HG03064 (cell line): Measurements from ENCODE around the gene C4orf54.

Experiments
- ATAC-seq: cut with Tn5 transposase; IDR thresholded peaks from one replicate; pipeline ENCODE4 v1.9.1; 2021; ENCODE audit warnings: low read depth; ENCODE audit not compliant: unreplicated experiment

C4orf54 gene

DNA sequence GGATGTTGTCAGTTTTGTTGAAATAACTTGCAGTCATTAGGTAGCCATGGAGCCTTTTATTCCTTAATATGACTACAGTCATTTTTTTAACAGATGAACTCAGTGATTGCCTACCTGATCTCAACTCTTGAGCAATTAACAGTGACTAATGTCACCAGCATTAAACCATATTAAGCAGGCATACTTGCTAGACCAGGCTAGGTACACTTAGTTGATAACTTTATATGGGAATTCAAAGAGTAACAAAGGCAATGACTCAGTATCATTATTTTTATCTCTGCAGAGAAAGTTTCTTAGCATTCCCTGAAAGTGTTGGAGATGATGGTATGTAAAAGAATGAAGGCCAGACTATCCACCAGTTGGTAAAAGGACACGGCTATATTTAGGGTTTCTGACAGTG, at the start of gene C4orf54:
TSS of gene C4orf54 (minus strand) at position 31 of the 400 bp plus-strand sequence. CDS start 3,180 bp downstream, outside the sequence.
- no peak for ATAC-seq

GRCh38 chr4:99705891-99706290, 48.3 kb upstream of the C4orf54 start:
- no peak for ATAC-seq

DNA sequence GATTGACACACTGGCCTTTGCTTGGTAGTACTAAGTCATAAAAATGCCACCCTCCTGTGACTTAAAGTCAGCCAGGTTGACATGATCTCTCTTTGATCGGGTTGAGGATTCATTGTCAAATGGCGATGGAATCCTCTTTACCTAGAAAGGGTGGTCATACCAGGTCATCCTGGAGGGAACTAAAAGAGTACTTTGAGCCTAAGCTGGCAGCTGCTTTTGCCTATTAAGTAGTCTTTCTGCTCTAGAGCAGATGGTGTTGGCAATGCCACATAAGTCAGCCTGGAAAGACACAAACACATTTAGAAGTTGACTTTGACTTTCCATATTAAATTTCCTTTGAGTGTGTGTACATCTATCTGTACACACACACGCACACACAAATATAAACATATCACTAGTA, 39.2 kb upstream of the C4orf54 start:
- no peak for ATAC-seq

GRCh38 chr4:99693140-99693539, 35.5 kb upstream of the C4orf54 start:
- ATAC-seq = no peak

DNA sequence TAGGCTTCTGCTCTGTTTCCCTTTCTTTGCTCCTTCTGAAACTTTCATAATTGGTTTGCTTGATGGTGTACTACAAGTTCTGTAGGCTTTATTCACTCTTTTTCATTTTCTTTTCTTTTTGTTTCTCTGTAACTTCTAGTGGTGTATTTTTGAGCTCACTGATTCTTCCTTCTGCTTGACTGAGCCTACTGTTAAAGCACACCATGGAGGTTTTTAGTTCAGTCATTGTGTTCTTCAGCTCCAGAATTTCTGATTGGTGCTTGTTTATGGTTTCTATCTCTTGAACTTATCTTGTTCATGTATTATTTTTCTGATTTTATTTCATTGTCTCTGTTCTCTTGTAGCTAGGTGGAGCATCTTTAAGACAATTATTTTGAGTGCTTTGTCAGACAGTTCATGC, 33.4 kb upstream of the C4orf54 start:
- ATAC-seq = no peak

GRCh38 chr4:99690472-99690871, 32.8 kb upstream of the C4orf54 start:
- ATAC-seq = no peak

DNA sequence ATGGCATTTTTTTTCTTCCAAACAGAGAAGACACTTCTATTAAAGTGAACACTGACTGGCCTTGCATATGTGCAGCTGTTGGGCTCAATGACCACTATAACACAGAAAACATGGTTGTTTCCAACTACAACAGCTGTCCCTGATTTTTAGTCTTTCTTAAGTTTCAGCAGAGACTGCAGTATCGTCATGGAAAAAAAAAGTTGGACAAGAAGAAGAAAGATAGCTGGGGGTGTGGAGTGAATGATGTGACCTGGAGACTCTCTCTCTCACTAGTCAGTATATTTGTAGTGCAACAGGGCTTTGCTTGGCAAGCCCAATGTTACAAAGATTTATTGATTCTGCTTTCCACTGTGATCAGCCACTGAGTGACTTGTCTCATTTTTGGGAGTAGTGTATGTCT, 29.5 kb upstream of the C4orf54 start:
- ATAC-seq = no peak

GRCh38 chr4:99685234-99685633, 27.6 kb upstream of the C4orf54 start:
- no peak for ATAC-seq

DNA sequence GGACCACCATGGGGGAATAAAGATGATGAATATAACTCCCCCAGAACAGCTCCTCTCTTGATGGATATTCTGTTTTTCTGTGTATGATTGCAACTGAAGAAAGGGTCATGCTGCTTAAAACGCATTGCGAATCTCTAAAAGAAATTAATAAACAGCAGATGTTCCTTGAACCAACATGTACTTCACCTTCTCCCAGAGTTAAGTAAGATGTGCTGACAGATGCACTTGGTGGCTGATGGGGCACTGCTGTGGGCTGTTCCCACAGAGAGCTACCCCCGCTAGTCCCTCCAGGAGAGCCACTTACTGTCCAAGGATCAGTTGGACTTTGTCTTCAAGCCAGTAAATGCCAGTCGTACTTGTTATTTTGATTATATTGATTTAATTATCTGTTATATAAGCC, 26.3 kb upstream of the C4orf54 start:
- no peak for ATAC-seq

GRCh38 chr4:99679976-99680375, 22.3 kb upstream of the C4orf54 start:
- no peak for ATAC-seq

GRCh38 chr4:99679204-99679603, 21.6 kb upstream of the C4orf54 start:
- ATAC-seq = no peak

DNA sequence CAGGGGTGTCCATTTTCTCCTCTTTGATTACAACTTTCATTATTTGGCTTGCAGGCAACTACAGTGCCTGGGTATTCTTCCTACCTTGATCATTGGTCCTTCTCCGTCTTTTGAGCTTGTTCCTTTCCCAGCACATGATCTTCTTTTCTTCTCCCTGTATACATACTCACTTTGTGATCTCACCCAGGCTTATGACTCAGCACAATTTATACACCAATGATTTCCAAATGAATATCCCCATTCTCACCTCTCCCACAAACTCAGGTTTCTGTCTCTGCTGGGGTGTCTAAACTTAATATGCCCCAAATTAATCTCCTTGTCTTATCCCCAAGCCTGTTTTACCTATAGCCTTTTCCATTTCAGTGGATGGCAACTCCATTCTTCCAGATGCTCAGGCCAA, 19.5 kb upstream of the C4orf54 start:
- ATAC-seq = no peak

GRCh38 chr4:99670409-99671073, 12.9 kb upstream of the C4orf54 start:
- ATAC-seq = no peak

- no peak for ATAC-seq
These were observed 11.5 kb upstream of the C4orf54 start for GRCh38 chr4:99669084-99669483.

DNA sequence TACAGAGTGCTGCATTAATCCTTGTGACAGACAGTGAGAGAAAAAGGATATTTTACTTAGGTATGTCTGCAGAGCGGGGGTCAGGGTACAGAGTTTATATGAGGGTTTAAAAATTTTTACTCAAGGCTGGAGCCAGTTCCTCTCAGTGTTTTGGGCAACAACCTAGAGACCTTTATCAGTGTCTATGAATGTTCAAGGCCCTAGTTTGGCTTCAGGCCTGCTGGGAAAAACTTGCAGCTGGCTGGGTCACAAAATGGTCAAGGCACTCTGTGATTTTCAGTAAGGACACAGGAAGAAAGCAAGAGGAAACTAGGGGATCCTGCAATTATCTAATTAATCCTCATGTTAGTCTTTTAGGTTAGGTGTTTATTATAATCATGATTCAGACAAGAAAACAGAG, 10.8 kb upstream of the C4orf54 start:
- ATAC-seq = no peak

DNA sequence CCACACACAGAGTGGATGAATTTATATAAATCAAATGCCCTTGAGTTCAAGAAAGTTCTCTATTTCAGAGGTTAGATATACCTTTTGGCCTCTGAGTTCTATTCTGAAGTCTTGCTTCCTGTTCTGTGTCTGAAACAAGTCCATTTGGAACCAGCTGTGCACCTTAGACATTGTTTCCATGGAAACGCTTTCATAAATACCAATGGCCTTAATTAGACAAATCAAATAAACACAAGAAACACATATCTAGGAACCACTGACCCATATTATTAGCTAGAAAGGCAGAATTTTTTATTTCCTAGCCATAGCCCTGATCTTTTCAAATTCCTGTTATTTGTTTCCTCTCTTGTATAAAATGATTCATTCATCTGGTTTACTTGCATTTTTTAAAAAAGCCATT, 8.4 kb upstream of the C4orf54 start:
- no peak for ATAC-seq

- no peak for ATAC-seq
These were observed 7.1 kb upstream of the C4orf54 start for GRCh38 chr4:99664716-99665115.

DNA sequence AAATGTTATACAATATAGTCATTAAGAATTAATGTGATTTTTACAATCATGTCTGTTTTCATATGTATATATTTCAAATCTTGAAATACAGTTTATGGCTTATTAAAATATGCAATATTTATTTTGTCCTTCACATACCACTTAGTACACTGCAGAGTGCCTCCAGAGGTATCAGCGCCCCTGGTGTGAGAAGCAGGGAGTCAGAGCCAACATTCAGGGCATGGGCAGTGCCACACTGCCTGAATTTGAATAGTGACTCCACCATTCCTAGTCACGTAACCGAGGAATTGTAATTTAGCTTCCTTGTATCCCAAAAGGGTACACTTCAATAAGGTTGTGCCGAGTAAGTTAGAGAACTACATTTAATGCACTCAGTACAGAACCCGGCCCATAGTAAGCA, 4.3 kb upstream of the C4orf54 start:
- no peak for ATAC-seq

GRCh38 chr4:99658666-99659065, 1.0 kb upstream of the C4orf54 start:
- no peak for ATAC-seq

DNA sequence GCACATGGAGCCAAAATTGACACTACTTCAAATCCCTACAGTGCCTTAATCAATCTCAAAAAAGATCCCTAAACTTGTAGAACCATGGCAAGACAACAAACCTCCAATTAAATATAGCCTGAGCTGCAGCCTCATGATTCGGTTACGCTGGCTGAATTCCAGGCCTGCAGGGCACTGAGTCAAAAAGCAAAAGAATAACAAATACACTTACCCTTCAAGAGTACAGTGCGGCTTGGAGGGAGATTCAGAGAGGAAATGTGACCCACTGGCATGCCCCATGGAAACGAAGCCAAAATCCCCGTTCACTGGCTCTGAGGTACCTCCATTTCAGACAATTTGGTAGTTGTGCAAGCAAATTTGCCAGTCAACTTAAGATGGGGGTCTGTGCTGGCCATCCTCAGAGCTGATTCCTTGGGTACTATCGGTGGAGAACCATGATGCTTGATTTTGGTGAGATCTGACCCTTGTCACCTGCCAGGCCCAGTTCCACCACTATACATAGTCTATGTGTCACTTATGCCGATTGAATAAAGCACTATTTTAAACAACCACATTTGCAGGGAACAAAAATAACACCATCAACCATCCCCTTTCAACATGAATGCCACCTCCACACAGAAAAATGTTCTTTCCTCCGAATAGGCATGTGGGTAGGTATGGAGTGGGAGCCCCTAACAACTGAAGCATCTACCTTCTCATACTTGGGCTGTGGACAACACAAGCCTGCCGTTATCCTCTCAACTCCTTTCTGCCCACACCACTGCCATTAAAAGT, 2.1 kb downstream of the C4orf54 start:
- no peak for ATAC-seq

- no peak for ATAC-seq
These were observed 3.3 kb downstream of the C4orf54 start for GRCh38 chr4:99654361-99654761.

GRCh38 chr4:99653916-99654315, 3.7 kb downstream of the C4orf54 start:
- ATAC-seq = no peak
